K562 (cell line): ENCODE measurements around the gene SFMBT2. TPM values are rescaled to one million over a fixed set of nuclear protein-coding genes. Genes with fewer than 3 reads are reported as not detected.
A peak's percentile ranks its signal among the peaks of the same experiment; 100 is the strongest.

Experiments
- ATF7 ChIP-seq: fragments of 450-650 bp; IDR thresholded peaks from 2 replicates; pipeline ENCODE4 v1.7.1; 2014; ENCODE audit warnings: mild to moderate bottlenecking, moderate library complexity
- CBFA2T3 ChIP-seq: fragments of 450-650 bp; IDR thresholded peaks from 2 replicates; pipeline ENCODE4 v1.6.1; 2017
- CCNT2 ChIP-seq: IDR thresholded peaks from 2 replicates; pipeline ENCODE4 v1.6.1; 2011; ENCODE audit warnings: borderline replicate concordance, low read depth, mild to moderate bottlenecking, moderate library complexity, mixed read lengths, low read length; ENCODE audit not compliant: insufficient read length; ENCODE audit errors: extremely low read depth
- ETS1 ChIP-seq: conservative IDR thresholded peaks from 2 replicates; pipeline ENCODE4 v1.6.1; 2011; ENCODE audit warnings: low read depth, mild to moderate bottlenecking, low read length; ENCODE audit not compliant: control insufficient read depth
- GABPB1 ChIP-seq: sonication (generic); formaldehyde crosslinking; IDR thresholded peaks from 2 replicates; pipeline ENCODE4 v1.8.0; 2022; ENCODE audit warnings: mild to moderate bottlenecking, missing genetic modification reagents
- HDAC8 ChIP-seq: fragments of 450-650 bp; IDR thresholded peaks from 2 replicates; pipeline ENCODE4 v1.6.1; 2016; ENCODE audit warnings: mild to moderate bottlenecking, missing genetic modification characterization, moderate library complexity, missing compliant biosample characterization
- MTA2 ChIP-seq: fragments of 450-650 bp; IDR thresholded peaks from 2 replicates; pipeline ENCODE4 v1.6.1; 2016; ENCODE audit warnings: low read depth
- NBN ChIP-seq: fragments of 450-650 bp; IDR thresholded peaks from 2 replicates; pipeline ENCODE4 v1.6.1; 2016; ENCODE audit warnings: low read depth, mild to moderate bottlenecking
- PML ChIP-seq: IDR thresholded peaks from 2 replicates; pipeline ENCODE4 v1.6.1; 2012; ENCODE audit warnings: low read length, inconsistent platforms
- PURB ChIP-seq: sonication (generic); formaldehyde crosslinking; IDR thresholded peaks from 2 replicates; pipeline ENCODE4 v1.9.0; 2021; ENCODE audit warnings: low read depth, mild to moderate bottlenecking, missing genetic modification reagents
- SRF ChIP-seq, 2 experiments: fragments of 250-450, 450-650 bp in 1 of 2; sonication (Bioruptor Pico) in 1 of 2; sonication (generic) in 1 of 2; formaldehyde crosslinking; IDR thresholded peaks; 2 replicates each; pipeline versions ENCODE4 v1.5.0 to v1.5.1; 2020 to 2022; ENCODE audit warnings: mild to moderate bottlenecking in 1 of 2, missing genetic modification reagents in 1 of 2
- TAL1 ChIP-seq: fragments of 450-650 bp; IDR thresholded peaks from 2 replicates; pipeline ENCODE4 v1.6.1; 2016; ENCODE audit warnings: mild to moderate bottlenecking
- TCF3 ChIP-seq: sonication (generic); formaldehyde crosslinking; IDR thresholded peaks from 2 replicates; pipeline ENCODE4 v1.4.0; 2020; ENCODE audit warnings: mild to moderate bottlenecking, missing genetic modification reagents
- TEAD4 ChIP-seq, 2 experiments: sonication (generic) in 1 of 2; formaldehyde crosslinking in 1 of 2; IDR thresholded peaks; 2 replicates each; pipeline versions ENCODE4 v1.6.1 to v1.8.0; 2012 to 2022; ENCODE audit warnings: borderline replicate concordance in 1 of 2, inconsistent platforms in 1 of 2, low read length in 1 of 2, mild to moderate bottlenecking in 1 of 2, missing genetic modification reagents in 1 of 2
- ZBTB11 ChIP-seq, 3 experiments: fragments of 200-800 bp in 1 of 3; fragments of 250-450 bp in 1 of 3; fragments of 450-650 bp in 1 of 3; sonication (Bioruptor Pico) in 1 of 3; sonication (Bioruptor generic) in 1 of 3; formaldehyde crosslinking in 1 of 3; IDR thresholded peaks; 2 replicates each; pipeline versions ENCODE4 v1.6.1 to v1.8.0; 2016 to 2022; ENCODE audit warnings: mild to moderate bottlenecking in 2 of 3, missing genetic modification characterization in 2 of 3, missing compliant biosample characterization in 1 of 3, moderate library complexity in 1 of 3
- ZNF165 ChIP-seq: fragments of 250-450 bp; sonication (Bioruptor Pico); IDR thresholded peaks from 2 replicates; pipeline ENCODE4 v1.4.0; 2020; ENCODE audit warnings: borderline replicate concordance
- ZNF609 ChIP-seq: sonication (generic); formaldehyde crosslinking; IDR thresholded peaks from 2 replicates; pipeline ENCODE4 v1.8.1; 2023; ENCODE audit warnings: missing genetic modification reagents, mild to moderate bottlenecking, borderline replicate concordance
- polyA plus RNA-seq, 8 experiments: library from polyadenylated mRNA; depleted of rRNA in 4 of 8; stranded (reverse) in 5 of 8; unstranded in 3 of 8; fragments of >200 nt; fragmentation: Nextera tagmentation in 2 of 8; fragmentation: Illumina TruSeq in 1 of 8; extraction: Ambion mirVana in 2 of 8; extraction: Trizol in 1 of 8; gene quantifications; 2 replicates each; pipeline versions ENCODE4 v1.2.1 to v1.2.3, GENCODE V29; 2011 to 2014; ENCODE audit warnings: inconsistent platforms in 1 of 8, missing spikeins in 1 of 8
- total RNA-seq, 7 experiments: library from RNA; depleted of rRNA in 6 of 7; stranded (reverse); fragments of >200 nt in 6 of 7; fragmentation: Illumina TruSeq in 2 of 7; extraction: Trizol in 2 of 7; gene quantifications; 2 replicates each; pipeline versions ENCODE4 v1.2.1 to v1.2.3, GENCODE V29; 2011 to 2021; ENCODE audit warnings: low replicate concordance in 1 of 7

Gene SFMBT2
- total and polyA plus RNA-seq, 9 of the 15 experiments (the other 6 are each of a cell fraction or from before 2014, with no cell fraction given), result 1.2 to 13.6 (median 7.6) TPM

- peak; percentile 50 for TF ChIP-seq CCNT2
- TF ChIP-seq ZNF609 (CRISPR knock-in tag), result no peak
- TF ChIP-seq PURB (CRISPR knock-in tag), result no peak
- TF ChIP-seq PML, result peak; percentile 75
- peak; percentile 95 for TF ChIP-seq TCF3 (CRISPR knock-in tag)
- peak; percentile 93 for TF ChIP-seq TEAD4 (IDR thresholded peaks at IDR 0.05; ENCODE audit: low read length)
- no peak for TF ChIP-seq TEAD4 (CRISPR knock-in tag; IDR thresholded peaks at IDR 0.05; ENCODE audit: borderline replicate concordance)
- TF ChIP-seq NBN, result peak; percentile 60; the same call in 1 of the 2 replicates
- no peak for TF ChIP-seq HDAC8 (tag)
- TF ChIP-seq ZBTB11 (CRISPR knock-in tag; IDR thresholded peaks at IDR 0.05), result peak in 1 of 3 experiments; percentile 72; a peak in 2 of 6 replicates
- peak; percentile 54 for TF ChIP-seq MTA2
- TF ChIP-seq ETS1, result 0 out of 2 replicates have a peak, but pooled peaks have one; percentile 30
- TF ChIP-seq TAL1, result peak; percentile 89
- peak; percentile 69 for TF ChIP-seq GABPB1
- TF ChIP-seq CBFA2T3, result peak; percentile 96
- TF ChIP-seq ATF7, result peak; percentile 78
- 0 out of 4 replicates have a peak, but pooled peaks of 1 of the 2 experiments have one; percentile 26 for TF ChIP-seq SRF (CRISPR knock-in tag; IDR thresholded peaks at IDR 0.05)
- TF ChIP-seq ZNF165 (CRISPR knock-in tag), result no peak
Measured at GRCh38 chr10:7251696-7252465, 159.0 kb downstream of the SFMBT2 start (continued).
